GM12874 (cell line): ENCODE measurements around the gene MAN2A2.

ENCODE experiments used
- CTCF ChIP-seq: IDR thresholded peaks from 2 replicates; pipeline ENCODE4 v1.5.1; 2011; ENCODE audit warnings: low read depth, mild to moderate bottlenecking, control low read depth, low read length, moderate library complexity; ENCODE audit not compliant: insufficient read depth

MAN2A2 gene

DNA sequence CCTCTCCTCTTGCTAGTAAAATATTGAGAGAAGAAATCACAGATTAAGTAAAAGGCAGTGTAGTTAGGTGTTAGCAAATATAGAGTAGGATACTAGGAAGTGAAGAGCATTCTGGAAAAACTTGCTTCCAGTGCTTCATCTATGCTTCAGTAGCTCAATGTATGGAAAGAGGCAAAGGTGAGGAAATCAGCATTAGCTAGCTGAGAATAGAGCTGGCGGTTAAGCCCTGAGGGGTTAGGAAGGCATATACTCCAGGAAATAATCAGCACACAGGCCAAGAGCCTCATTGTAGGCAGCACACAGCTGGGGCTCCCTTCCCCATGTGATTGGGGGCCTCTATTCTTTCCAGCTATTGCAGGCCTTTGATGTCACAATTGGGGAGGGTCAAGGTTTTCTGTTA is 65.3 kb downstream of the MAN2A2 start:
- TF ChIP-seq CTCF, result no peak

DNA sequence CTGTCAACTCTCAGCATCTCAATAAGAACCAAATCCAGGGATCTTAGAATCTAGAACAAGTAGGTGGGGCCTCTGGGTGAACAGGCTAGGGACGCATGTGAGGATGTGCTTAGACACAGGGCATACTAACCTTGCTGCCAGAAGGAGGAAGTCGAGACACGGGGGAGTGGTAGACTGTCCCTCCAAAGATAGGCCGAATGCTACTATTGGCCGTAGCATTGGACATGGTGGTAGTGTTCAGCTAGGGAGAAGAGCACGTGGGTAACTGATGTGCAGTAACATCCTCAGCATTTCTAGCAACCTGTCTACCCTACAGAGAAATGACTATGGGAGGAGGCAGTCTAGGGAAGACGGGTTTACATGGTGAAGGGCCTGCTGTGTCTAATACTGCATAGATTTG is 67.2 kb downstream of the MAN2A2 start:
- TF ChIP-seq CTCF, result no peak

DNA sequence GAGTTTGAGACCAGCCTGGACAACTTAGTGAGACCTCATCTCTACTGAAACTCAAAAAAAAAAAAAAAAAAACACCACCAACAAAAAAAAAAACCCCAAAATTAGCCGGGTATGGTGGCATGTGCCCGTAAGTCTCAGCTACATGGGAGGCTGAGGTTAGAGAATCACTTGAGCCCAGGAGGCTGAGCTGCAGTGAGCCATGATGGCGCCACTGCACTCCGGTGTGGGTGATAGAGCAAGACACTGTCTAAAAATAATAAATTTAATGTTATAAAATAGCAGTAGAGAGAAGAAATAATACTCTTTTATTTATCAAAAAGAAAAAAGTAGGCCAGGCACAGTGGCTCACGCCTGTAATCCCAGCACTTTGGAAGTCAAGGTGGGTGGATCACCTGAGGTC is 69.0 kb downstream of the MAN2A2 start:
- no peak for TF ChIP-seq CTCF
